Liver (tissue), 9 donors: ENCODE measurements around the gene KDM6A. TPM values are rescaled to one million over a fixed set of nuclear protein-coding genes. Genes with fewer than 3 reads are reported as not detected.
A peak's percentile ranks its signal among the peaks of the same experiment; 100 is the strongest.

Experiments
- DNase-seq: peaks from one replicate; pipeline ENCODE4 v3.0.0-alpha.2; 2017; ENCODE audit warnings: low spot score
- H3K27ac ChIP-seq, 2 donors: one replicate each; pipeline ENCODE4 v1.7.0; 2013; ENCODE audit warnings: inconsistent platforms in 2 of 2, low read length in 2 of 2, control low read depth in 1 of 2, low read depth in 1 of 2, mild to moderate bottlenecking in 1 of 2
- H3K27me3 ChIP-seq, 4 donors: one replicate each; pipeline versions ENCODE4 v1.6.1 to v1.7.0; 2013; ENCODE audit warnings: low read length in 3 of 4, inconsistent platforms in 1 of 4, mild to moderate bottlenecking in 1 of 4, moderate library complexity in 1 of 4; ENCODE audit not compliant: control insufficient read depth in 4 of 4, insufficient read depth in 4 of 4
- H3K36me3 ChIP-seq, 4 donors: one replicate each; pipeline versions ENCODE4 v1.6.1 to v1.7.0; 2013; ENCODE audit warnings: low read length in 3 of 4, mild to moderate bottlenecking in 3 of 4, low read depth in 1 of 4, moderate library complexity in 1 of 4; ENCODE audit not compliant: control insufficient read depth in 4 of 4, insufficient read depth in 3 of 4
- H3K4me1 ChIP-seq, 4 donors: one replicate each; pipeline versions ENCODE4 v1.6.1 to v1.7.0; 2013; ENCODE audit warnings: low read length in 3 of 4, mild to moderate bottlenecking in 3 of 4, moderate library complexity in 1 of 4; ENCODE audit not compliant: control insufficient read depth in 4 of 4, insufficient read depth in 4 of 4
- H3K4me3 ChIP-seq, 3 donors: one replicate each; pipeline versions ENCODE4 v1.6.1 to v1.7.0; 2013; ENCODE audit warnings: low read length in 3 of 3, control low read depth in 1 of 3, low read depth in 1 of 3, mild to moderate bottlenecking in 1 of 3
- H3K9ac ChIP-seq, 2 donors: one replicate each; pipeline ENCODE4 v1.7.0; 2013; ENCODE audit warnings: low read length in 2 of 2, mild to moderate bottlenecking in 2 of 2, moderate library complexity in 2 of 2, control low read depth in 1 of 2, low read depth in 1 of 2
- H3K9me3 ChIP-seq, 4 donors: one replicate each; pipeline versions ENCODE4 v1.6.1 to v1.7.0; 2013; ENCODE audit warnings: low read length in 3 of 4; ENCODE audit not compliant: control insufficient read depth in 4 of 4
- ATF3 ChIP-seq: IDR thresholded peaks from 2 replicates; pipeline ENCODE4 v1.6.1; 2016; ENCODE audit warnings: antibody characterized with exemption
- CTCF ChIP-seq: fragments of 150-350 bp; IDR thresholded peaks from 2 replicates; pipeline ENCODE4 v1.5.1; 2017; ENCODE audit warnings: improper control_type of control experiment, low read depth, low read length; ENCODE audit not compliant: missing input control
- EGR1 ChIP-seq, 2 donors: IDR thresholded peaks; 2 replicates each; pipeline ENCODE4 v1.6.1; 2016 to 2018; ENCODE audit warnings: antibody characterized with exemption in 2 of 2, low read depth in 2 of 2
- FOXA1 ChIP-seq: IDR thresholded peaks from 2 replicates; pipeline ENCODE4 v1.6.1; 2016; ENCODE audit warnings: antibody characterized with exemption
- FOXA2 ChIP-seq: IDR thresholded peaks from 2 replicates; pipeline ENCODE4 v1.6.1; 2016; ENCODE audit warnings: antibody characterized with exemption
- GABPA ChIP-seq, 2 donors: IDR thresholded peaks in 1 of 2; conservative IDR thresholded peaks in 1 of 2; 2 replicates each; pipeline ENCODE4 v1.6.1; 2016; ENCODE audit warnings: antibody characterized with exemption in 2 of 2, mild to moderate bottlenecking in 1 of 2, moderate library complexity in 1 of 2
- HNF4A ChIP-seq, 2 donors: conservative IDR thresholded peaks; 2 replicates each; pipeline ENCODE4 v1.6.1; 2016; ENCODE audit warnings: antibody characterized with exemption in 2 of 2, mild to moderate bottlenecking in 2 of 2
- JUND ChIP-seq, 2 donors: IDR thresholded peaks; 2 replicates each; pipeline ENCODE4 v1.6.1; 2016; ENCODE audit warnings: antibody characterized with exemption in 2 of 2
- MAX ChIP-seq: IDR thresholded peaks from 2 replicates; pipeline ENCODE4 v1.6.1; 2016; ENCODE audit warnings: antibody characterized with exemption
- NR2F2 ChIP-seq: IDR thresholded peaks from 2 replicates; pipeline ENCODE4 v1.6.1; 2016; ENCODE audit warnings: antibody characterized with exemption
- REST ChIP-seq: IDR thresholded peaks from 2 replicates; pipeline ENCODE4 v1.6.1; 2016; ENCODE audit warnings: antibody characterized with exemption, mild to moderate bottlenecking
- RXRA ChIP-seq, 2 donors: IDR thresholded peaks; 2 replicates each; pipeline ENCODE4 v1.6.1; 2017 to 2018; ENCODE audit warnings: antibody characterized with exemption in 2 of 2, mild to moderate bottlenecking in 1 of 2
- SP1 ChIP-seq: IDR thresholded peaks from 2 replicates; pipeline ENCODE4 v1.6.1; 2018; ENCODE audit warnings: antibody characterized with exemption, mild to moderate bottlenecking
- TAF1 ChIP-seq: conservative IDR thresholded peaks from 2 replicates; pipeline ENCODE4 v1.6.1; 2016; ENCODE audit warnings: antibody characterized with exemption, mild to moderate bottlenecking
- YY1 ChIP-seq: IDR thresholded peaks from 2 replicates; pipeline ENCODE4 v1.6.1; 2016; ENCODE audit warnings: antibody characterized with exemption, mild to moderate bottlenecking
- ZBTB33 ChIP-seq: IDR thresholded peaks from 2 replicates; pipeline ENCODE4 v1.6.1; 2016; ENCODE audit warnings: antibody characterized with exemption
- WGBS: extraction: QIAGEN DNeasy Blood & Tissue Kit; methylation state at CpG from one replicate; pipeline ENCODE4 v1.1.7; 2013; 5-methylcytosine and 5-hydroxymethylcytosine counted together
- polyA plus RNA-seq, 2 donors: library from polyadenylated mRNA; stranded (reverse) in 1 of 2; unstranded in 1 of 2; fragments of 200-250 nt in 1 of 2; fragments of >200 nt in 1 of 2; fragmentation: Nextera tagmentation in 1 of 2; extraction: Ambion mirVana in 1 of 2; gene quantifications; one replicate each; pipeline versions ENCODE4 v1.2.1 to v1.2.3, GENCODE V29; 2013 to 2015
- total RNA-seq, 2 donors: library from RNA; depleted of rRNA; stranded (reverse); fragments of >200 nt; gene quantifications; one replicate each; pipeline ENCODE4 v1.2.3, GENCODE V29; 2014
- donor health status: healthy.
- donor health status: healthy.
- donor health status: healthy.
- donor health status: healthy.
- donor health status: healthy.

Gene KDM6A
- total and polyA plus RNA-seq, 4 donors: 5.3 to 30.2 (median 18.2) TPM

GRCh38 chrX:44898411-44899221, 25.6 kb downstream of the KDM6A start:
- 72% methylated on average over 3 of the region's 3 CpGs for WGBS
- Histone ChIP-seq H3K27ac (no peak overlapping the region), H3K4me3 (no peak overlapping the region), H3K9me3 (peaks cover 0 to 3% (median 0%) of the 10 kb centered on the region in 4 donors), H3K27me3 (no peaks in the 10 kb centered on the region), H3K36me3 (no peaks in the 10 kb centered on the region), H3K4me1 (peaks cover 3 to 20% (median 14%) of the 10 kb centered on the region in 4 donors), H3K9ac (no peak overlapping the region)
- no peak for DNase-seq
- peak in 1 of 2 donors; percentile 27 for TF ChIP-seq RXRA (IDR thresholded peaks at IDR 0.05)
- no peak for TF ChIP-seq EGR1 (IDR thresholded peaks at IDR 0.05; ENCODE audit: low read depth in 2 of 2)

- Histone ChIP-seq H3K9me3 (peaks cover 0 to 3% (median 0%) of the 10 kb centered on the region in 4 donors), H3K27ac (no peak overlapping the region), H3K4me3 (no peak overlapping the region), H3K27me3 (no peaks in the 10 kb centered on the region), H3K9ac (no peak overlapping the region), H3K4me1 (peaks cover 5 to 28% (median 23%) of the 10 kb centered on the region in 4 donors), H3K36me3 (no peaks in the 10 kb centered on the region)
- 80% methylated on average over 4 of the region's 4 CpGs for WGBS
- TF ChIP-seq JUND (IDR thresholded peaks at IDR 0.05): no peak
- TF ChIP-seq NR2F2: no peak
- TF ChIP-seq ZBTB33: no peak
- no peak for TF ChIP-seq HNF4A (conservative IDR thresholded peaks at IDR 0.05)
- TF ChIP-seq MAX: no peak
- no peak for TF ChIP-seq FOXA2
- TF ChIP-seq RXRA (IDR thresholded peaks at IDR 0.05): no peak
- TF ChIP-seq ATF3: no peak
- TF ChIP-seq GABPA (IDR thresholded peaks at IDR 0.05 in 1 of 2, conservative IDR thresholded peaks at IDR 0.05 in 1 of 2): no peak
- no peak for TF ChIP-seq TAF1
- TF ChIP-seq FOXA1: no peak
- no peak for TF ChIP-seq YY1
- no peak for TF ChIP-seq CTCF
- TF ChIP-seq REST: no peak
- TF ChIP-seq SP1: no peak
- DNase-seq: no peak
These were observed 27.0 kb downstream of the KDM6A start for GRCh38 chrX:44899946-44900345.
